Stimulated activated CD4-positive, alpha-beta T cell treated with anti-CD3 and anti-CD28 coated beads, TNF-alpha, amount 100 ng/mL, for 1 hour (primary cell): ENCODE measurements around the gene MAN2B1.
A peak's percentile ranks its signal among the peaks of the same experiment; 100 is the strongest.
"Not testable (repeated sequence)": the region's sequence is repeated elsewhere in the genome, so short reads cannot be mapped to it uniquely, and the experiment has no call there.

ENCODE experiments used
- DNase-seq, 3 donors: peaks; one replicate each; pipeline ENCODE4 v3.0.0-alpha.2; 2020; ENCODE audit warnings: low read depth in 3 of 3, low spot score in 1 of 3

Gene MAN2B1

DNA sequence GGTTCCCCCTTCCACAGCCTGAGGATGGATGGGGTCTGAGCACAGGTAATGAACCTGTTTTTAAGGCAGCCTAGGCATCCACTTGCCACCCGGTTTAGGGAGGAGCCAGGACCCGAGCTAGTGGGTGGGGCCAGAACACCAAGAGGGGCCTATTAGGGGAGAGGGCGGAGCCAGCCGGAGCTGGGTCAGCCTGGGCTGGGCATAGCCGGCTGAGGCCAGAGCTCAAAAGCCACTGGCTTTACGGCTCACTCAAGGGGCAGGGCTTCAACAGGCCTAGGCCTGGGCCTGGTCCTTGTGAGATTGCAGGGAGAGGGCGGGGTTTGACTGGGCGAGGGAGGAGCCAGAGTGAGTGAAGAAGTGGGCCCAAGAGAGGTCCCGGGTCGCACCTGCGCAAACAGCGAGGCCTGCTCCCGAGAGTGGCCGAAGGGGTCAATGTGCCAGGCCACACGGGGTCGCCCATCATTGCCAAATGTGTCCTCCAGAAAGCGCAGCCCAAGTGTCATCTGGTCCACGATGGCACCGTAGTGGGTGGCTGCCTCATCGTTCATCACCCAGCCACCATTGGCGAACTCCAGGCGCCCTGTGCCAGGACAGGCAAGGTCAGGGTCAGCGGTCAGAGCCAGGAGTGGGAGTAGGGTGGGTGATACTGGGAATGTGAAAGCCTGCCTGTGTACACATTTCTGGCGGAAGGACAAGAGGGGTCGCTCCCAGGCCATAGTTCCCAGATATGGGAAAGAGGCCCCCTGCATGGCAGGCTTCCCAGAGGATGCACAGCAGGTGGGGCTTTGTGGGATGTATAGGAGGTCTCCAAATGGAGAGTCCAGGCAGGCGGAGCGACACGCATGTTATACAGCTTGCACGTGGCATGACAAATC lies 1.9 kb downstream of the MAN2B1 start:
- no peak for DNase-seq

DNA sequence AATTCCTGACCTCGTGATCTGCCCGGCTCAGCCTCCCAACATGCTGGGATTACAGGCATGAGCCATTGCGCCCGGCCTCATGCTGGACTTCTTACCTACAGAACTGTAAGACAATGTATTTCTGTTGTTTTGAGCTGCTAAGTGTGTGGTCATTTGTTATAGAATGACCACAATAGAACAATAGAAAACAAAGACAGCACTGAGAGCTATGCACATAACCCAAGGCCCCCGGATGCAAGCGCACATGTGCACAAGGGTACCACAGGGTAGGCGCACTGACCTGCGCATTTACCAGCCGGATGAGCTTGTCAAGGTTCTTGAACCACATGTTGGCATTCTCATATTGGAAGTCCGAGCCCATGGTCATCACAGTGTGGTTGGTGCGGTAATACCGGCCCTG lies 5.6 kb downstream of the MAN2B1 start:
- no peak for DNase-seq

DNA sequence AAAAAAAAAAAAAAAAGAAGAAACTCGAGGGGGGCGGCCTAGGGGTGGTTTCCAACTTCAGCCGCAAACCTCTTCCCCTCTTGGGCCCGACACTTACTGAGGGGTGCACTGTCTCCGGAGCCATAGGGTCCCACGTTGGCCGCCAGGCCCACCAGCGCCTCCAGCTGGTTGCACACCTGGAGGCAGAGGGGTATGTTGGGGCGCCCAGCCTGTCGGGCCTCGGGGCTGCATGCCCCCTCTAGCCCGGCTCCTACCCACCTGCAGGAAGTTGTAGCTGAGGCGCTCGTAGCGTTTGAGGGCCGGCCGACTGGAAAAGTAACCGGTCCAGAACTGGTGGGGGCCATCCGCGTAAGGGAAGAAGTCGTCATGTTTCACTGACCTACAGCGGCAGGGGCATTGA lies 8.6 kb downstream of the MAN2B1 start:
- no peak for DNase-seq

DNA sequence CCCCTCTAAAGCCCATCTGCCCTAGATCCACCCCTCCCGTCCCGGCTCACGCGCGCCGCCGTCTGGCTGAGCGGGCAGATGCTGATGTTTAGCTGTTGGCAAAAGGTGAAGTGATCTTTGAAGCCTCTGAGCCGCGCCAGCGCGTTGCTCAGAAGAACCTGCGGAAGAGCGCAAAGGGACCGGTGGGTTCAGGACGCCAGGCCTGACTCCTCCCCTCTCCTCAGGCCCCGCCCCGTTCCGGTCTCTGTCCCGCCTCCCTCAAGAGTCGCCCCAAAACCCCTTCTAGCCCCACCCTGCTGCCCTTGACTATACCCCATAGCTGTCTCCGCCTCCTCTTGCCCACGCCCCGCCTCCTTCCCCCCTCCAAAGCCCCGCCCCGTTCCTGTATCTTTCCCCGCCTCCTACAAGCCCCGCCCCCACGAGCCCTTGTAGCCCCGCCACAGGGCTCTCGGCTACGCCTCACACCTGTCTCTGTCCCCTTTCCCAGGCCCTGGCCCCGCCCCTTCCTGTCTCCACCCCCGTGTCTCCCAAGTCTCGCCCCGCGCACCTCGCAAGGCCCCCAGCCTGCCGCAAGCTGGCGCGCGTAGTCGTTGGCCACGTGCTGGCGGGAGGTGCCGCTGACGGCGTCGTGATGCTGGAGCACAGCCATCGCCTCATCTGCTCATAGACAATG lies 9.5 kb downstream of the MAN2B1 start:
- no peak for DNase-seq

DNA sequence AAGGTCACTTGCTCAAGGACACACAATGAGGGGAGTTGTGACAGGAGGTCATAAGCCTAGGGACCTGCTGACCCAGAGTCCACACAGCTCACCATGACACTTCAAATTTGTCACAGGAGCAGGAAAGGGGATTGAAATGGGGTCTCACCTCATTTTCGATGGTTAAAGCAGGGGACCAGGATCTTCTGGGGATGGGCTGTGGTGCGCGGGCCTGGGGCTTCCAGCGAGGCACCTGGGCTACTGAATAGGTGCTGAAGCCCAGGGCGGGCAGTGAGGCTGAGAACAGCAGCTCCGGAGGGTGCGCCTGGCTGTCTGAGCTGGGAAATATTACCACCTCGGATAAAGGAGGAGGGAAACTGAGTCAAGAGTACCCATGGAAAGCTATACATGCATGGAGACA lies 11.0 kb downstream of the MAN2B1 start:
- no peak for DNase-seq

DNA sequence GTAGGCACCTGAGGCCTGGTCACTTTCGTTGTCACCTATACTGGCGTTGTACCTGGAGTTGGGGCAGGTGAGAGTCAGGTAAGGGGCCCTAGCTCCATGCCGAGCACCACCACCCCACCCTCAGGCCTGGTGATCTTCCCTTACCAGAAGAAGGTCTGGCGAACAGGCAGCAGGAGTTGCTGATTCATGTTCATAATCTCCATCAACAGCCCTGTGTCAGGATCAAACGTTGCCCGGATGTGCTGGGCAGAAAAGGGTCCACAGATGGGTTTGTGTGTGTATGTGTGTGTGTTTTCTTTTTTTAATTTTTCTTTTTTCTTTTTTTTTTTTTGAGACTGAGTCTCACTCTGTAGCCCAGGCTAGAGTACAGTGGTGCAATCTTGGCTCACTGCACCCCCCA lies 14.3 kb downstream of the MAN2B1 start:
- DNase-seq: no peak

DNA sequence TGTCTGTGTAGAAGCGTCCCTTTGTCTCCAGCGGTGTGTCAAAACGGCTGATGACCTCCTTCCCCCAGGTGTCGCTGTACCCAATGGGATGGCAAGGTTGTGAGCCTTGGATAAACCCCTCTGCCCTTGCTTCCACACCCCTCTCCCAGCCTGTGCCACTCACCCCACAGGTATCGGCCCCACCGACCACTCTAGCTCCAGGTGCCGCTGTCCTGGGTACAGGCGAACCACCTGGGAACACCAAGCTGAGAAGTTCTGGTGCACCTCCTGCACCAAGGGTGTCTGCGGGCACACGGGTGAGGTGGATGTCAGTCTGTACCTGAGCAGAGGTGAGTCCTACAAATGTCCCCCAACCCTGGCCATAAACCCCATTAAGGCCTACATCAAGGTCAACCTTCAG lies 16.6 kb downstream of the MAN2B1 start:
- no peak for DNase-seq

DNA sequence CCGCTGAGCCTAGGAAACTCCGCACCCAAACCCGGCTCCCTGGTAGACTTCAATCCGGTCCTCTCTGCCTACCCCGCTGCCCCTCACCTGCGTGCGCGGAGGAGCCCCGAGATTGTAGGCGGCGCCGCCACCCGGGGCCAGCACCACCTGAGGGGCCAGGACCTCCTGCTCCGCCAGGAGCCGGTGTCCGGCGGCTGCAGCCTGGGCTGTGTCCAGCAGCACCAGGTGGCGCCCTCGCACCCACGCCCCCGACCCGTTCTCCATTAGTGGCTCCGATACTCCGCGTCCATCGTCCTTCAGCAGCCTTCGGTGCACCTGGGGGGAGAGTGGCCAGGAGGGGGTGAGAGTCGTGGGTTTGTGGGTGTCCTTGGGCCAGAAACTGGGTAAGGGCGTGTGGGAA lies 18.5 kb downstream of the MAN2B1 start:
- DNase-seq: no peak

DNA sequence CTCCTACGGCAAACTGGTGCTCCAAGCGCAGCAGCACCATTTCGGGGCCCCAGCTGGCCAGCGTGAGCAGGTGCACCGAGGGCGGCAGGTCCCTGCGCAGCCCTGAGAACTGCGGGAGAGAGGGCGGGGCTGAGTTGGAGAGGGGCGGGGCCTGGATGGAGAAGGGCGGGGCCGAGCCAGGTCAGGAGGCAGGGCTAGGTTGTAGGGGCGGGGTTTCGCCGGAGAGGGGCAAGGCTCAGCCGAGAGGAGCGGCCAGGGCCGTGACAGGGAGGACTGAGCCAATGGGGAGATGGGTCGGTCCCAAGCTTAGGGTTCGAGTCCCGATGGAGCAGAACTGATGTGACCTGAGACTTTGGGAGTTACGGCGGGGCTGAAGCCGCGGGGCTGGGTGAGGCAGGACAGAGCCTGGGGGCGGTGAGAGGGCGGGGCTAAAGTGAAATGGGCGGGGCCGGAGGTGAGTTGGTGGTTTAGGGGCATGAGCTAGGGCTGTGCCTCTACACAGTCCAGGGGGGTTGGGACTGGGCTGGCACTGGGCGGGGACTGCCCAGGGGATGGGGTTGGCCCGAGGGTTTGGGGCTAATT lies 19.0 kb downstream of the MAN2B1 start:
- DNase-seq: no peak

DNA sequence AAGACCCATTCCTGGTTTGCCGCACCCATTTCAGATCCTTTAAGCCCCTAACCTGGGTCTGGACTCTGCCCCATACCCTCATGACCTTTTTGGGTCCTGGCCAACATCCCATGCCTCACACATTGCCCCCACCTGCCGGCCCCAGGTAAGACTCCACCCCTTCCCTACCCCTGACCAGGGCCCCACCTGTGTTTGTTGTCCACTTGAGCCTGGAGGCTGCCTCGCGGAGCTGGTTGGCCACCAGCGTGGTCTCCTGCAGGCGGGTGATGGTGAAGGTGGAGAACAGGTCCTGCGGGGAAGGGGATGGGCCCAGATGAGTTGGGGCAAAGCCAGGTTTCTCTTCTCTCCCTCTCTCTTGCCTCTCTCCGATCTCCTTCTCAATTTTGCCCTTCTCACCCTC lies 19.5 kb downstream of the MAN2B1 start:
- DNase-seq: no peak

DNA sequence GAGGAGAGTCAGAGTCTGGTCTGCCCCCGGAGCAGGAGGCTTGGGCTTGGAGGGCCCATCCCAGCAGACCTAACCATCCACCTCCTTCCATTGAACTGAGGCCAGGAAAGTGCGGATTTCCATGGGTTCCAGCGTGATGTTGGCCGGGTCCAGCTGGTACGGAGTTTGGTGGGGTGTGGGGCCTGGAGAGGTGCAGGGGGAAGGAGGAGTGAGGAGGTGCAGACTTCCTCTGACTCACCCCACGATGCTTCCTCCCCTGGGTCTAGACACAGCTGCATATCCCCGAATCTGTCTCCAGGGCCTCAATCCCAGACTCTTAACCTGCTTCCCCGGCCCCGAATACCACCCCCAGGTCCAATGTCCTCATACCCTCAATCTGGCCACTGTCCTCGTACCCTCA lies 20.0 kb downstream of the MAN2B1 start:
- no peak for DNase-seq

DNA sequence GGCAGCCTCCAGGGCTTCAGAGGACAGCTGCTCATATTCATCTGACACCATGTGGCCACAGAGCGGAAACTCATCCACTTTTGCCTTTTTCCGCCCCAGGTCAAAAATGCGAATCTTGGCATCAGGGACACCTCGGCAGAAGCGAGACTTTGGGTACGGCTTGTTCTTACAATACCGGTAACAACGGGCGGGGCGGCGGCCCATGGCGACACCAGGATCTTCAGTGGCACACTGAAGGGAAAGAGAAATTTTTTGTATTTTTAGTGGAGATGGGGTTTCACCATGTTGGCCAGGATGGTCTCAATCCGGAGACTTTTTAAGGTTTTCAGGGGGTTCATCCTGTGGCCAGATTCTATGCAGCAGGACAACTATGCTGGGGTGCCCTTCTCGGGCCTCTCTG lies 22.8 kb downstream of the MAN2B1 start:
- DNase-seq: not testable (repeated sequence)

DNA sequence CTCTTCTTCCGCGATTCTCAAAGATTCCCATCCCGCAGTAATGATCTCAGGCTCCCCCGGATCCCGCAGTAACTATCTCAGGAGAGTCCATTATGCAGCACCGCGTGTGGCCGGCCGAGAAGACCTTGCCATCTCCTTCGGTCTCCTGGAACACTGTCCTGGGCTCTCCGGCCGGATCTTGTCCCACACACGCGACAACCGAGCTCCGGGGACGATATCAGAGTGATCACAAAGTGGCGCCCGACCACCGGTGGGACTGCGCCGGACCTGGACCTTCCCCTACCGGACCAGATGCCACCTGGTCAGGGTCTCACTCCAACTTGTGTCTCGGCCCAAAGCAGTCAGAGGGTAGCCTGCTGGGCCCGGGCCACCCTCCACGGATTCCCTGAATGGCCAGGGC lies 24.0 kb downstream of the MAN2B1 start:
- no peak for DNase-seq

DNA sequence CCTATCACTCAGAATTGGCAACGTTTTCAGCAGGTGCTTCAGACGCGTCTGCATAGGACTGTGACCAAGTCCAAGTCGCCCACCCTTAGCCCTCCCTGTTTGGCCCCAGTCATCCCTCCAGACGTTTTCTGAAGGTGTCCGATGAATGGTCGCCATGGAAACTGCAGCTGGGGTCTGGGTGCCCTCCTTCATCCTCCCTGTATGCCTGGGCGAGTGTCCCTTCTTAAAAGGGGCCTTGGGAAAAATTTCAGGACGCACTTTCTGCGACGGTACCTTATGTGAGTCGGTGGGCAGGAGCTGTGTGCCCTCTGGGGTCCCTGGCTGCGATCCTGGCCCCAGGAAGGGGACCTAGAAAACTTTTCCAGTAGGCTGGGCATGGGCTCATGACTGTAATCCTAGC lies 25.1 kb downstream of the MAN2B1 start:
- DNase-seq: no peak

DNA sequence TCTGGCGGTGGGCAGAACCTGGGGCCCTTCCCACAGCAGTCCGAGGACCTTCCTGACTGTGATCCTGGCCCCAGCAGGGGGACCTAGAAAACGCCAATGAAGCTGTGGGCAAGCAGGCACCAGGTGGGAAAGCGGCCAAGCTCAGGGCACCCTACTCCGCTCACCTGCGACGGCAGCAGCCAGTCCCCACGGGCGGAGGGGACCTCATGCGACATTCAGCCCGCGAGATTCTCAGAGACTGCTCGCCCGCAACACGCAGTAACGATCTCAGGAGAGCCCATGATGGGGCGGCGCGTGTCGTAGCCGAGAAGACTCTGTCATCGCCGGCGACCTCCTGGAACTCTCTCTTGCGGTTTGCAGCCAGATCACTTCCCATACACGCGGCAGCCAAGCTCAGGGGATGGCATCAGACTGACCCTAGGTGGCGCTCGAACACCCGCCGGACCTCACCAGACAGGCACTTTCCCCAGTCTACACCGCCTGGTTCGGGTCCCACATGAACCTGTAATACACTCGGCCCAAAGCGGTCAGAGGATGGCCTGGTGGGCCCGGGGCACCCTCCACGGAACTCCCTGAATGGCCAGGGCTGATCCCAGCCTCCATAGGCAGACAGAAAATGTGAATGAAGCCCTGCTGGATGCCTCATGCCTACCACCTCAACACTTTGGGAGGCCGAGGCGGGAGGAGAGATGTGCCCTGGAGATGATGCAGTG lies 26.5 kb downstream of the MAN2B1 start:
- DNase-seq: peak; percentile 61 to 78 (median 63)

DNA sequence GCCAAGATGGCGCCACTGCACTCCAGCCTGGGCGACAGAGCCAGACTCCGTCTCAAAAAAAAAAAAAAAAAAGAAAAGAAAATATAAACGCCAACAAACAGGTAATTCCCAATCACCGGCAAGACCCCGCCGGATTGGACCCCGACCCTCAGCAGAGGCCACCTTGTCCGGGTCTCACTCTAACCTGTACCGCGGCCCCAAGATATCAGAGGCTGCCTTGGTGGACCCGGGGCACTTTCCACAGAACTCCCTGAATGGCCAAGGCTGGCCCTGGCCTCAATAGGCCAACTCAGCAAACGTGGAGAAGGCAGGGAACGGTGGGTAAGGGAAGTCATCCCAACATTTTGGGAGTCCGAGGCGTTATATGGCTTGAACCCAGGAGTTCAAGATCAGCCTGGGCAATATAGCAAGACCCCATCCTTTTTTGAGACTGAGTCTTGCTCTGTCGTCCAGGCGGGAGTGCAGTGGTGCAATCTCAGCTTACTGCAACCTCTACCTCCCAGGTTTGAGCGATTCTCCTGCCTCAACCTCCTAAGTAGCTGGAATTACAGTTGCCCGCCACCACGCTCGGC lies 27.8 kb downstream of the MAN2B1 start:
- no peak for DNase-seq

DNA sequence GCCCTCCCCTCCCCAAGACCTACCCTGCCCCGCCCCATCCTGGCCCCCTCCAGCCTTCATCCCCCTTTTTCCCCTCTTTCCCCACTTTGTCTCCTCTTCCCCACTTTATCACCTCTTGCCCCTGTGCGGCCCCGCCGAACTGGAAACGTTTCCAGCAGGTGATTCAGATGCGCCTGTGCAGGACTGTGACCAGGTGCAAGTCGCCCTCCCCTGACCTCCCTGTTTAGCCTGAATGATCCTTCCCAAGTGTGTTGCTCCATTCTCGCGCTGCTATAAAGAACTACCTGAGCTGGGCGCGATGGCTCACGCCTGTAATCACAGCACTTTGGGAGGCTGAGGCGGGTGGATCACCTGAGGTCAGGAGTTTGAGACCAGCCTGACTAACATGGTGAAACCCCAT lies 29.9 kb downstream of the MAN2B1 start:
- no peak for DNase-seq

DNA sequence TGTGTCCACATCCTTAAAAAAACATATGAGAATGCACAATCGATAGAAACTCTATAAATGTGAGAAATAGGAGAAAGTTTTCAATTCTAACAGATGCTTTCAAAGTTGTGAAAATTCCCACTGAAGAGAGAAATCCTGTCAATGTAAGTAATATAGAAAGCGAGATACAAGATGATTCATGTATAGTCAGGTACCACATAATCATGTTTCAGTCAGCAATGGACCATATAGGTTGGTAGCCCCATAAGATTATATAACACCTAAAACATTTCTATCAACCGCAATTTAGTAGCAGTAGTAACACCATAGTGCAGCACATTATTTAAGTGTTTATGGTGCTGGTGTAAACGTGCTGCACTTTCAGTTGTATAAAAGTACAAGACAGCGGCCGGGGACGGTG lies 37.3 kb downstream of the MAN2B1 start:
- DNase-seq: no peak

DNA sequence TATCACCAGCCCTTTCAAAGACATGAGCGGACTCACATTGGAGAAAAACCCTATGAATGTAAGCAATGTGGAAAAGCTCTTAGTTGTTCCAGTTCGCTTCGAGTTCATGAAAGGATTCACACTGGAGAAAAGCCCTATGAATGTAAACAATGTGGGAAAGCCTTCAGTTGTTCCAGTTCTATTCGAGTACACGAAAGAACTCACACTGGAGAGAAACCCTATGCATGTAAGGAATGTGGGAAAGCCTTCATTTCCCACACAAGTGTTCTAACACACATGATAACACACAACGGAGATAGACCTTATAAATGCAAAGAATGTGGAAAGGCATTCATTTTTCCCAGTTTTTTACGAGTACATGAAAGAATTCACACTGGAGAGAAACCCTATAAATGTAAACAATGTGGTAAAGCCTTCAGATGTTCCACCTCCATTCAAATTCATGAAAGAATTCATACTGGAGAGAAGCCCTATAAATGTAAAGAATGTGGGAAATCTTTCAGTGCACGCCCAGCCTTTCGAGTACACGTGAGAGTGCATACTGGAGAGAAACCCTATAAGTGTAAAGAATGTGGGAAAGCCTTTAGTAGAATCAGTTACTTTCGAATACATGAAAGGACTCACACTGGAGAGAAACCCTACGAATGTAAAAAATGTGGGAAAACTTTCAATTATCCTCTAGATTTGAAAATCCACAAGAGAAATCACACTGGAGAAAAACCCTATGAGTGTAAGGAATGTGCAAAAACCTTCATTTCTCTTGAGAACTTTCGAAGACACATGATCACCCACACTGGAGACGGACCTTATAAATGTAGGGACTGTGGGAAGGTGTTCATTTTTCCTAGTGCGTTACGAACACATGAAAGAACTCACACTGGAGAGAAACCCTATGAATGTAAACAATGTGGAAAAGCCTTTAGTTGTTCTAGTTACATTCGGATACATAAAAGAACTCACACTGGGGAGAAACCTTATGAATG lies 38.2 kb downstream of the MAN2B1 start:
- no peak for DNase-seq

DNA sequence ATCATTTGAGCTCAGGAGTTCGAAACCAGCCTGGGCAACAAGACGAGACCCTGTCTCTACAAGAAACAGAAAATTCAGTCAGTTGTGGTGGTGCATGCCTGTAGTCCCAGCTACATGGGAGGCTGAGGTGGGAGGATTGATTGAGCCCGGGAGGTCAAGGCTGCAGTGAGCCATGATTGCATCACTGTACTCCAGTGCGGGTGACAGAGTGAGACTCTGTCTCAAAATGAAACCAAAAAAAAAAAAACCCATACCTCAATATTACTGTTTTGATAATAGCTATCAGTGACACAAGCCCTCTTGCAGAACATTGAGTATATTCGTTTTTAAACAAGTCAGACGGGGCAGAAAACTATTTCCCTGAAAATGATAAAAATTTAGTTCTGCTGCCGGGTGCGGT lies 39.6 kb downstream of the MAN2B1 start:
- DNase-seq: no peak
